Measurements from ENCODE around the gene LANCL2.

The LANCL2 gene

GRCh38 chr7:55343860-55344606 lies 21.1 kb upstream of the LANCL2 start:
- no peak overlapping the region for H3K4me3 Mint-ChIP-seq
- no peak for DNase-seq
- peaks cover 20% of the 10 kb centered on the region for H3K9me3 Mint-ChIP-seq
- no peak for TF ChIP-seq CTCF (IDR thresholded peaks at IDR 0.05)
- no peaks in the 10 kb centered on the region for H3K36me3 Mint-ChIP-seq (ENCODE audit: low read depth)
- peaks cover 2% of the 10 kb centered on the region for H3K4me1 Mint-ChIP-seq
- H3K27ac Mint-ChIP-seq: no peak overlapping the region
- no peaks in the 10 kb centered on the region for H3K27me3 Mint-ChIP-seq (ENCODE audit: low read depth, poor library complexity)

GRCh38 chr7:55344840-55345239 lies 20.3 kb upstream of the LANCL2 start:
- H3K36me3 Mint-ChIP-seq (ENCODE audit: low read depth): no peaks in the 10 kb centered on the region
- H3K4me1 Mint-ChIP-seq: peaks cover 5% of the 10 kb centered on the region
- H3K9me3 Mint-ChIP-seq: peaks cover 20% of the 10 kb centered on the region
- H3K27ac Mint-ChIP-seq: no peak overlapping the region
- H3K27me3 Mint-ChIP-seq (ENCODE audit: low read depth, poor library complexity): no peaks in the 10 kb centered on the region
- TF ChIP-seq CTCF (IDR thresholded peaks at IDR 0.05): no peak
- no peak overlapping the region for H3K4me3 Mint-ChIP-seq
- DNase-seq: no peak

GRCh38 chr7:55345292-55345691 lies 19.8 kb upstream of the LANCL2 start:
- H3K4me1 Mint-ChIP-seq: peaks cover 5% of the 10 kb centered on the region
- no peak for DNase-seq
- H3K36me3 Mint-ChIP-seq (ENCODE audit: low read depth): no peaks in the 10 kb centered on the region
- no peak overlapping the region for H3K27ac Mint-ChIP-seq
- no peak for TF ChIP-seq CTCF (IDR thresholded peaks at IDR 0.05)
- no peak overlapping the region for H3K4me3 Mint-ChIP-seq
- H3K27me3 Mint-ChIP-seq (ENCODE audit: low read depth, poor library complexity): no peaks in the 10 kb centered on the region
- peaks cover 20% of the 10 kb centered on the region for H3K9me3 Mint-ChIP-seq

- no peak overlapping the region for H3K27ac Mint-ChIP-seq
- H3K27me3 Mint-ChIP-seq (ENCODE audit: low read depth, poor library complexity): no peaks in the 10 kb centered on the region
- no peak for TF ChIP-seq CTCF (IDR thresholded peaks at IDR 0.05)
- H3K4me1 Mint-ChIP-seq: peaks cover 5% of the 10 kb centered on the region
- H3K36me3 Mint-ChIP-seq (ENCODE audit: low read depth): no peaks in the 10 kb centered on the region
- no peak overlapping the region for H3K4me3 Mint-ChIP-seq
- peaks cover 16% of the 10 kb centered on the region for H3K9me3 Mint-ChIP-seq
- no peak for DNase-seq
These were observed 16.6 kb upstream of the LANCL2 start for GRCh38 chr7:55348502-55348901.

GRCh38 chr7:55349121-55349520 lies 16.0 kb upstream of the LANCL2 start:
- TF ChIP-seq CTCF (IDR thresholded peaks at IDR 0.05): no peak
- peaks cover 5% of the 10 kb centered on the region for H3K4me1 Mint-ChIP-seq
- DNase-seq: no peak
- H3K27ac Mint-ChIP-seq: peak overlapping the region; percentile 85
- H3K4me3 Mint-ChIP-seq: no peak overlapping the region
- H3K9me3 Mint-ChIP-seq: peaks cover 12% of the 10 kb centered on the region
- H3K27me3 Mint-ChIP-seq (ENCODE audit: low read depth, poor library complexity): no peaks in the 10 kb centered on the region
- no peaks in the 10 kb centered on the region for H3K36me3 Mint-ChIP-seq (ENCODE audit: low read depth)

GRCh38 chr7:55350281-55350680 lies 14.9 kb upstream of the LANCL2 start:
- no peak for TF ChIP-seq CTCF (IDR thresholded peaks at IDR 0.05)
- no peaks in the 10 kb centered on the region for H3K36me3 Mint-ChIP-seq (ENCODE audit: low read depth)
- no peak for DNase-seq
- no peaks in the 10 kb centered on the region for H3K27me3 Mint-ChIP-seq (ENCODE audit: low read depth, poor library complexity)
- H3K4me3 Mint-ChIP-seq: no peak overlapping the region
- H3K9me3 Mint-ChIP-seq: peaks cover 12% of the 10 kb centered on the region
- no peak overlapping the region for H3K27ac Mint-ChIP-seq
- peaks cover 5% of the 10 kb centered on the region for H3K4me1 Mint-ChIP-seq
